GM12875 (cell line): Measurements from ENCODE around the gene CPE.

Experiments
- H3K4me3 ChIP-seq: one replicate; pipeline ENCODE4 v1.5.1; 2011; ENCODE audit warnings: low read depth, low read length, control low read depth
- TF ChIP-seq, protein P1 (sequence below): IDR thresholded peaks from 2 replicates; pipeline ENCODE4 v1.5.1; 2011; ENCODE audit warnings: low read depth, mild to moderate bottlenecking, control low read depth, inconsistent platforms, low read length, moderate library complexity, borderline replicate concordance; ENCODE audit not compliant: insufficient read depth

The CPE gene

DNA sequence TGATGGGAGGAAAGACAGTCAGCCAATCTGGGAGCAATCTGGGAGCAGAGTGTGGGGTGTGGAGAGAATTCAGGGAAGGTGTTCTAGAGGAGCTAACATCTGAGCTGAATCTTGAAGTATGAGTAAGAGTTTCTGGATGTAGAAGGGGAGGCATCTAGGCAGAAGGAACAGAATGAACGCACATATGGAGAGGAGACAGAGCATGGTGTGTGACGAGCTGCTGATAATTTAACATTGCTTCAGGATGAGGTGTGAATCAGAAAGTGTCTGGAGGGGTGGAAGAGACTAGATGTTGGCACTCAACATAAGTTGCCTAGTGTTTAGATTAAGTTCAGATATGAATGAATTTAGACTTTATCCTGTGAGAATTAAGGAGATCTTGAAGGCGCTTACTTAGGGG lies 58.9 kb downstream of the CPE start:
- TF ChIP-seq, protein P1, sequence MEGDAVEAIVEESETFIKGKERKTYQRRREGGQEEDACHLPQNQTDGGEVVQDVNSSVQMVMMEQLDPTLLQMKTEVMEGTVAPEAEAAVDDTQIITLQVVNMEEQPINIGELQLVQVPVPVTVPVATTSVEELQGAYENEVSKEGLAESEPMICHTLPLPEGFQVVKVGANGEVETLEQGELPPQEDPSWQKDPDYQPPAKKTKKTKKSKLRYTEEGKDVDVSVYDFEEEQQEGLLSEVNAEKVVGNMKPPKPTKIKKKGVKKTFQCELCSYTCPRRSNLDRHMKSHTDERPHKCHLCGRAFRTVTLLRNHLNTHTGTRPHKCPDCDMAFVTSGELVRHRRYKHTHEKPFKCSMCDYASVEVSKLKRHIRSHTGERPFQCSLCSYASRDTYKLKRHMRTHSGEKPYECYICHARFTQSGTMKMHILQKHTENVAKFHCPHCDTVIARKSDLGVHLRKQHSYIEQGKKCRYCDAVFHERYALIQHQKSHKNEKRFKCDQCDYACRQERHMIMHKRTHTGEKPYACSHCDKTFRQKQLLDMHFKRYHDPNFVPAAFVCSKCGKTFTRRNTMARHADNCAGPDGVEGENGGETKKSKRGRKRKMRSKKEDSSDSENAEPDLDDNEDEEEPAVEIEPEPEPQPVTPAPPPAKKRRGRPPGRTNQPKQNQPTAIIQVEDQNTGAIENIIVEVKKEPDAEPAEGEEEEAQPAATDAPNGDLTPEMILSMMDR = no peak
- no peak overlapping the region for H3K4me3 ChIP-seq

DNA sequence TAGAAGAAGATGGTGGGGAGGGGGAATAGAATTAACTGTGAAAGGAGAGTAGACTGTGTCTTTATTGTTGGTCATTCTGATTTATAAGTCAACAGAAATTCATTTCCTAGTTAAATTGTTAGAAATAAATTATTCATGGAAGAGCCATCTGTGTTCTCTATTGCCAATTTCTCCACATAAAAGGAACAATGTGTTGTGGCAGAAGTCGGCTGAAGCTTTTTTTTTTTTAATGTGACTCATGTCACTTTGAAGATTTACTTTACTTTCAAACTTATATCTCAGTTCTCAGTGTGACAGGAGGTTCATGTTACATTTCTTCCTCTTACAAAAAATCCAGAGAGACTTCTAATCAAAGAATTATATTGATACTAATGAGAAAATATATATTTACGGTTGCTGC lies 60.5 kb downstream of the CPE start:
- H3K4me3 ChIP-seq = no peak overlapping the region
- TF ChIP-seq, protein P1 = no peak

DNA sequence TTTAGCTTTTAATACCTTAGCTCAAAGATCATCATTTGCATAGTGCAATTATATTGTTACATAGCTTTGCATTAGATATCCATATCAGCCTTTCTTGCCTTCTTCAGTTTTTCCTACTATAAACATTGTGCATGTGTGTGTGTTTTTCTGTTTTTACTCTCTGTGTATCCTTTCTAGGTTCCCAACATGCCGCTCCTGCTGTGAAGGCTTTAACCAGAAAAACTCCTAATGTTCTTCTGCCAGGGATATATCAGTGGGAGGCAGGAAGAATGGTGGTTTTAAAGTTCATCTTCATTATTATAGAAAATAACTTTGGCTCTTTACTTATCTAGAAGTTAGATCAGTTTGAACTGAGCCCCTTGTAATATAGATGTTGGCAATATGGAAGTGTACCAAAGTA lies 61.2 kb downstream of the CPE start:
- TF ChIP-seq, protein P1 = no peak
- H3K4me3 ChIP-seq = no peak overlapping the region

DNA sequence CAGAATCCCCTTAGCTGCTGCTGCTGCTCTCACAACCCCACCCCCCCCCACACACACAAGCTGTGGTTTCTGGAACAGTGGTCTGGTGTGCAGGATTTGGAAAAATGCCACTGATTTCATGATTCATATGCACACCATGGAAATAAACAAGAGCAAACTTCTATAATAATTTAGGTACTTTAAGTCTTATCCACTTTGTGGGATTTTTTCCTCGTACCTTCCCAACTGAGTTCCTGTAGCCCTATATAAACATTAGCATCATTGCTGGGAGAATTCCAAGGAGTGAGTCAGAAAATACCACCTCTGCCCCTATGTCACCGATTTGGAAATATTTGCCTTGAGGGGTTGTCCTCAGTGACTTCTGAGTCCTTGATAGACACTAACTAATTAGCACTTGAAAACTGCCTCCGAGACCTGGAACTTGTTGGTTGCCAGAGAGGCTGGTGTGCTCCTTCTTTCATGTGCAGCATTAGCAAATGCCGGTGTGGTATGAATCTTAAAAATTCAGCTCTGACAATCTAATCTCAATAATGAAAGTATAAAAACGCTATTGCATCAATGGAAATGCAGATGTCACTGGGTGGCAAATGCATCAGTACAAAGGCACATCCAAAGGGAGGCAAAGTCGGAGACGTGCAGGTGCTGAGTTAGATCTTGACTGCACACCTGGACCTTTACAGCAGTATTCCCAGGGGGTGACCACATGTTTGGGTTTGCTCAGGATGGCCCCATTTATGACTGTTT lies 61.8 kb downstream of the CPE start:
- no peak overlapping the region for H3K4me3 ChIP-seq
- TF ChIP-seq, protein P1 = no peak

DNA sequence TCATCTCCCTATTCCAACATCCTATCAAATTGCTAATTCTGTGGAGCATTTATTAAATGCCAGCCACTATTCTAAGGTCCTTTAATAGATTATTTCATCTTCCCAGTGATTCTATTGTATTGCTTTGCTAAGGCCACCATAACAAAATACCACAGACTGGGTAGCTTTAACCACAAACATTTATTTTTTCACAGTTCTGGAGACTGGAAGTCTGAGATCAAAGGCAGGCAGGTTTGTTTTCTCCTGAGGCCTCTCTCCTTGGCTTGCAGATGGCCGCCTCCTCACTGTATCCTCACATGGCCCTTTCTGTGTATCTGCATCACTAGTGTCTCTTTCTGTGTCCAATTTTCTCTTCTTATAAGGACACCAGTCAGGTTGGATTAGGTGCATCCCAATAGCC lies 64.5 kb downstream of the CPE start:
- no peak overlapping the region for H3K4me3 ChIP-seq
- TF ChIP-seq, protein P1 = no peak

DNA sequence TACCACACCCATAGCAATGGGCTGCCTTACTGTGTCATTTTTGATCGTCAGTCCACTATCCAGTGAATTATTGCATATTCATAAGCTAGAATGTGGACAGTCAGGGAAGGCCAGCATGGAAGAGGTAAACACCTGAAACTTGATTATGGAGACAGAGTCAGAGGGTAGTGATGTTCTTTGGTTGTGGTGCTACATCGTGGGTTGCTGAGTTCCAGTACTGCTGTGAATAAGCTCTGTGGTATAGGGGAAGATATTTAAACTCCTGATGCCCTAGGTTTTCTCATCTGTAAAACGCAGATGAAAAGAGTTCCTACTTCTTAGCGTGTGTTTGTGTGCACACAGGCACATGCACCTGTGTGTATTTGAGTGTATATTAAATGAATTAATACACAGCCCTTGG lies 69.9 kb downstream of the CPE start:
- TF ChIP-seq, protein P1 = no peak
- no peak overlapping the region for H3K4me3 ChIP-seq

DNA sequence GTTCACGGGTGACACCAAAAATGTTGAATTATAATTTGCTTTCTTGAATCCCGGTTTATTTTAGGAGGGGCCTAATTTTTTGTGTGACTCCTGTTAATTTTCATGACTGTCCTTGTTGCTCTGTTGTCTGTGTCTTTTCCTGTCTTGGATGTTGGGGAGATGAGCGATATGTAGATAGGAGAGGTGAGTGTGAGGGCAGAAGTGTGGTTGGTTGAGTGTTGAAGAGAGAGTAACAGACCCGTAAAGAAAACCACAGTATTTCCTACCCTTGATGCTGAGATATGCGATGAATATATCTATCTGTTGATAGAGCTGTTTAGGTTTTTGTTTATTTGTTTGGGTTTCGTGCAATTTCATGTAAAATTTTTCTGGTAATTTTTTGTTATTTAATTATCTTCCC lies 70.5 kb downstream of the CPE start:
- TF ChIP-seq, protein P1 = no peak
- H3K4me3 ChIP-seq = no peak overlapping the region
